Measurements from ENCODE around the gene IGSF3. TPM values are rescaled to one million over a fixed set of nuclear protein-coding genes. Genes with fewer than 3 reads are reported as not detected.

Gene IGSF3
- total and polyA plus RNA-seq, 2 of the 13 experiments (the other 11 are each of a cell fraction or from before 2014, with no cell fraction given): 0.11 to 0.16 TPM

DNA sequence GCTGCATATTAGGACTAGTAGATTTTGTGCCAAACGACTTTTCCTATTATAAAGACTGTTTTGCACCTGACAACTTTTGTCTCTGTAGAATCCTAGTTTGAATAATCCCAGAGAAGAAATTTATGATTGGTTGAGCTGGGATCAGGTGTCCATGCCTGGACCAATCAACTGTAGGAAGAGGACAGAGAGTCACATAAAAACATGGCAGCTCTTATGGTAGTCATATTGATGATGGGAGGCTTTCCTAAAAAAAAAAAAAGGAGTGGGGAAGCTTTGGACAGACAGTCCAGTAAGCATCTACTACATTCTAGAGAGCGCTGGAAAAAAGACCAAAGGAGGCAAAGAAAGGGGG is 30.7 kb upstream of the IGSF3 start (continued):
- TF ChIP-seq, protein P1, sequence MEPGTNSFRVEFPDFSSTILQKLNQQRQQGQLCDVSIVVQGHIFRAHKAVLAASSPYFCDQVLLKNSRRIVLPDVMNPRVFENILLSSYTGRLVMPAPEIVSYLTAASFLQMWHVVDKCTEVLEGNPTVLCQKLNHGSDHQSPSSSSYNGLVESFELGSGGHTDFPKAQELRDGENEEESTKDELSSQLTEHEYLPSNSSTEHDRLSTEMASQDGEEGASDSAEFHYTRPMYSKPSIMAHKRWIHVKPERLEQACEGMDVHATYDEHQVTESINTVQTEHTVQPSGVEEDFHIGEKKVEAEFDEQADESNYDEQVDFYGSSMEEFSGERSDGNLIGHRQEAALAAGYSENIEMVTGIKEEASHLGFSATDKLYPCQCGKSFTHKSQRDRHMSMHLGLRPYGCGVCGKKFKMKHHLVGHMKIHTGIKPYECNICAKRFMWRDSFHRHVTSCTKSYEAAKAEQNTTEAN (CRISPR knock-in tag; conservative IDR thresholded peaks at IDR 0.05): no peak
- TF ChIP-seq, protein P2, sequence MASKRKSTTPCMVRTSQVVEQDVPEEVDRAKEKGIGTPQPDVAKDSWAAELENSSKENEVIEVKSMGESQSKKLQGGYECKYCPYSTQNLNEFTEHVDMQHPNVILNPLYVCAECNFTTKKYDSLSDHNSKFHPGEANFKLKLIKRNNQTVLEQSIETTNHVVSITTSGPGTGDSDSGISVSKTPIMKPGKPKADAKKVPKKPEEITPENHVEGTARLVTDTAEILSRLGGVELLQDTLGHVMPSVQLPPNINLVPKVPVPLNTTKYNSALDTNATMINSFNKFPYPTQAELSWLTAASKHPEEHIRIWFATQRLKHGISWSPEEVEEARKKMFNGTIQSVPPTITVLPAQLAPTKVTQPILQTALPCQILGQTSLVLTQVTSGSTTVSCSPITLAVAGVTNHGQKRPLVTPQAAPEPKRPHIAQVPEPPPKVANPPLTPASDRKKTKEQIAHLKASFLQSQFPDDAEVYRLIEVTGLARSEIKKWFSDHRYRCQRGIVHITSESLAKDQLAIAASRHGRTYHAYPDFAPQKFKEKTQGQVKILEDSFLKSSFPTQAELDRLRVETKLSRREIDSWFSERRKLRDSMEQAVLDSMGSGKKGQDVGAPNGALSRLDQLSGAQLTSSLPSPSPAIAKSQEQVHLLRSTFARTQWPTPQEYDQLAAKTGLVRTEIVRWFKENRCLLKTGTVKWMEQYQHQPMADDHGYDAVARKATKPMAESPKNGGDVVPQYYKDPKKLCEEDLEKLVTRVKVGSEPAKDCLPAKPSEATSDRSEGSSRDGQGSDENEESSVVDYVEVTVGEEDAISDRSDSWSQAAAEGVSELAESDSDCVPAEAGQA (IDR thresholded peaks at IDR 0.05; ENCODE audit: low read depth): no peak
- TF ChIP-seq, protein P2 (CRISPR knock-in tag; IDR thresholded peaks at IDR 0.05; ENCODE audit: borderline replicate concordance): no peak
- no peak for TF ChIP-seq ATF7-NPFF (CRISPR knock-in tag; IDR thresholded peaks at IDR 0.05; ENCODE audit: low read depth)

DNA sequence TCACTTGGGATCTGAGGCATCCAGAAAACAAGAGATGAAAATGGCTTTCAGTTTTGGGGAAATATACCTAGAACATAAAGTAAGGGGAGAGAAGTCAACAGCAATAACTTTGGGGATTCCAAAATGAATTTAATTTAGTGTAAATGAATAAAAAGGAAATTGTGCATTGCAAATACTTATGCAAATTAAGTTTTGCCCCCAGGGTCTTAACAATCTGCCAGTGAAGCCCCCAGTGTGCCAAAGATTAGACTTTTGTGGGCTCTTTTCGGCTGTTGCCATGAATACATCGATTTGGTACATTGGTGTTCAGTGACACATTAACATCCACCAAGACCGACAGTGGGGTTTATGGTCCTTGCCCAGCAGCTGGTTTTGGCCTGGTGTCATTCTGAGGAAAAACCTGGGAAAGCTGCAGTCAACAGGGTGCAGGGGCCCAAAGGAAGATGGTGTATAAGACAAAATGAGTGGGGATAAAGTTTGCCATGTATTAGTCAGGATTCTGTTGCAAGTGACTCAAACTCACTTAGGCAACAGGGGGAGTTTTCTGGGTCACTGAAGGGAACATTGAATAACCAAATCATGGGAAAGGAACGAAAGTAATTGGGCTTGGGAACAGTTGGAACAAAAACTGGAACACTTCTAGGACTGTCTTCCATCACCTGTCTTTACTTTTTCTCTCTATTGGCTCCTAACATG is 30.2 kb upstream of the IGSF3 start:
- H3K27ac ChIP-seq (ENCODE audit: extremely low read length, insufficient read depth, low read length): no peak overlapping the region
- ChIA-PET CTCF (ENCODE audit: low intra/inter-chr PET ratio, low total read pairs) (no interaction called here), POLR2A (no interaction called here)
- H3K4me2 ChIP-seq (ENCODE audit: low read depth, low read length): no peak overlapping the region
- no peak overlapping the region for H3K4me3 ChIP-seq (replicated peaks in 1 of 3; ENCODE audit: insufficient read depth in 1 of 3, low read depth in 2 of 3, low read length in 3 of 3)
- H3K4me1 ChIP-seq (ENCODE audit: insufficient read depth, low read length): no peaks in the 10 kb centered on the region
- no peak for DNase-seq (ENCODE audit: low spot score)
- H3K79me2 ChIP-seq (ENCODE audit: insufficient read depth, low read length): no peaks in the 10 kb centered on the region
- no peak overlapping the region for H3K9ac ChIP-seq (ENCODE audit: insufficient read depth, low read depth, low read length)
- BruUV-seq (replicated peaks): no TSS peak
- 10% methylated on average over 4 of the region's 4 CpGs for WGBS (ENCODE audit: low lambda C conversion rate)
- in situ Hi-C loops (cut with HindIII; ENCODE audit: extremely low pct_ligation_motif_present, low pct_unique_long_range_greater_than_20kb): no loop called here
- no peaks in the 10 kb centered on the region for H3K27me3 ChIP-seq (ENCODE audit: control insufficient read depth in 1 of 2, insufficient read depth in 2 of 2, low read length in 2 of 2)
- FAIRE-seq: no peak
- H3K9me3 ChIP-seq (ENCODE audit: low read length): no peaks in the 10 kb centered on the region
- no peak overlapping the region for H2AFZ ChIP-seq (ENCODE audit: low read length)
- intact Hi-C loops (cut with micrococcal nuclease; ENCODE audit: unreplicated experiment): no loop called here
- no peaks in the 10 kb centered on the region for H4K20me1 ChIP-seq (ENCODE audit: insufficient read depth, low read length)
- no peak for ATAC-seq
- no peaks in the 10 kb centered on the region for H3K36me3 ChIP-seq (replicated peaks in 1 of 2; ENCODE audit: control insufficient read depth in 1 of 2, insufficient read depth in 2 of 2, low read length in 2 of 2)
- no peak for TF ChIP-seq SRSF4 (IDR thresholded peaks at IDR 0.05; ENCODE audit: low read depth, low read length, poor library complexity, severe bottlenecking)
- no peak for TF ChIP-seq MXD4 (CRISPR knock-in tag; IDR thresholded peaks at IDR 0.05)
- no peak for TF ChIP-seq CHD4 (IDR thresholded peaks at IDR 0.05; ENCODE audit: borderline replicate concordance, low read length)
- no peak for TF ChIP-seq KLF13 (CRISPR knock-in tag; IDR thresholded peaks at IDR 0.05)
- TF ChIP-seq TBX3 (IDR thresholded peaks at IDR 0.05; ENCODE audit: borderline replicate concordance): no peak
